ENCODE measurements around the gene PPIE. TPM values are rescaled to one million over a fixed set of nuclear protein-coding genes. Genes with fewer than 3 reads are reported as not detected.

Gene PPIE
- total RNA-seq, 1 experiment from 2014 or later = 62.8 TPM

DNA sequence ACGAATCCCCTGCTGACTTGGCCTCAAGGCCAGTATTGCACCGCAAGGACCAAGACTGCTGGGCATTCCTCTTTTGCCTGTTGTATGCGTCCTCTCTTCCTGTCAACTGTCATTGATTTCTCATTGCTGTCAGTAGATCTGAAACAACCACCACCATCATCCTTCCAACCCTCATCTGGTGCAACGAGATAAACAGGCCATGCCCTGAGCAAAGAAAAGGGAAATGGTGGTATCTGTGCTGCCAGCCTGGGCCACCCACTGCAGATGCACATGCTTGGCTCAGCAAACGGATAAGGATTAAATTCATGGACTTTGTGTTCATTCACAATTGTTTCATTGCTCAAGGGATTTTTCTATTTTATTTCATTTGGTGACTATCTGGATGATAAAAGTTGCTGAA lies 18.8 kb downstream of the PPIE start:
- ChIA-PET POLR2A (ENCODE audit: low non-redundant PET) (no interaction called here), CTCF (no interaction called here)
- intact Hi-C loops (cut with micrococcal nuclease; ENCODE audit: unreplicated experiment) = no loop called here
- Histone ChIP-seq H3K4me3 (ENCODE audit: low read depth, low read length, poor library complexity, severe bottlenecking) (no peak overlapping the region), H3K36me3 (ENCODE audit: insufficient read depth, low read length, poor library complexity, severe bottlenecking) (peaks cover 34% of the 10 kb centered on the region), H3K27ac (ENCODE audit: low read depth, low read length, poor library complexity, severe bottlenecking) (no peak overlapping the region), H3K9me3 (ENCODE audit: low read depth, low read length, poor library complexity, severe bottlenecking) (no peaks in the 10 kb centered on the region), H3K4me1 (ENCODE audit: insufficient read depth, low read length, poor library complexity, severe bottlenecking) (no peaks in the 10 kb centered on the region), H3K27me3 (replicated peaks; ENCODE audit: insufficient read depth, low read depth, low read length, poor library complexity) (no peaks in the 10 kb centered on the region)
- TF ChIP-seq, protein P1, sequence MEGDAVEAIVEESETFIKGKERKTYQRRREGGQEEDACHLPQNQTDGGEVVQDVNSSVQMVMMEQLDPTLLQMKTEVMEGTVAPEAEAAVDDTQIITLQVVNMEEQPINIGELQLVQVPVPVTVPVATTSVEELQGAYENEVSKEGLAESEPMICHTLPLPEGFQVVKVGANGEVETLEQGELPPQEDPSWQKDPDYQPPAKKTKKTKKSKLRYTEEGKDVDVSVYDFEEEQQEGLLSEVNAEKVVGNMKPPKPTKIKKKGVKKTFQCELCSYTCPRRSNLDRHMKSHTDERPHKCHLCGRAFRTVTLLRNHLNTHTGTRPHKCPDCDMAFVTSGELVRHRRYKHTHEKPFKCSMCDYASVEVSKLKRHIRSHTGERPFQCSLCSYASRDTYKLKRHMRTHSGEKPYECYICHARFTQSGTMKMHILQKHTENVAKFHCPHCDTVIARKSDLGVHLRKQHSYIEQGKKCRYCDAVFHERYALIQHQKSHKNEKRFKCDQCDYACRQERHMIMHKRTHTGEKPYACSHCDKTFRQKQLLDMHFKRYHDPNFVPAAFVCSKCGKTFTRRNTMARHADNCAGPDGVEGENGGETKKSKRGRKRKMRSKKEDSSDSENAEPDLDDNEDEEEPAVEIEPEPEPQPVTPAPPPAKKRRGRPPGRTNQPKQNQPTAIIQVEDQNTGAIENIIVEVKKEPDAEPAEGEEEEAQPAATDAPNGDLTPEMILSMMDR (conservative IDR thresholded peaks at IDR 0.05; ENCODE audit: low read depth, low read length) = no peak
- no peak for TF ChIP-seq EZH2 (IDR thresholded peaks at IDR 0.05; ENCODE audit: borderline replicate concordance, low read depth, low read length, poor library complexity, severe bottlenecking)
- no TSS peak for BruUV-seq (replicated peaks)
- no peak for DNase-seq (ENCODE audit: low spot score)

DNA sequence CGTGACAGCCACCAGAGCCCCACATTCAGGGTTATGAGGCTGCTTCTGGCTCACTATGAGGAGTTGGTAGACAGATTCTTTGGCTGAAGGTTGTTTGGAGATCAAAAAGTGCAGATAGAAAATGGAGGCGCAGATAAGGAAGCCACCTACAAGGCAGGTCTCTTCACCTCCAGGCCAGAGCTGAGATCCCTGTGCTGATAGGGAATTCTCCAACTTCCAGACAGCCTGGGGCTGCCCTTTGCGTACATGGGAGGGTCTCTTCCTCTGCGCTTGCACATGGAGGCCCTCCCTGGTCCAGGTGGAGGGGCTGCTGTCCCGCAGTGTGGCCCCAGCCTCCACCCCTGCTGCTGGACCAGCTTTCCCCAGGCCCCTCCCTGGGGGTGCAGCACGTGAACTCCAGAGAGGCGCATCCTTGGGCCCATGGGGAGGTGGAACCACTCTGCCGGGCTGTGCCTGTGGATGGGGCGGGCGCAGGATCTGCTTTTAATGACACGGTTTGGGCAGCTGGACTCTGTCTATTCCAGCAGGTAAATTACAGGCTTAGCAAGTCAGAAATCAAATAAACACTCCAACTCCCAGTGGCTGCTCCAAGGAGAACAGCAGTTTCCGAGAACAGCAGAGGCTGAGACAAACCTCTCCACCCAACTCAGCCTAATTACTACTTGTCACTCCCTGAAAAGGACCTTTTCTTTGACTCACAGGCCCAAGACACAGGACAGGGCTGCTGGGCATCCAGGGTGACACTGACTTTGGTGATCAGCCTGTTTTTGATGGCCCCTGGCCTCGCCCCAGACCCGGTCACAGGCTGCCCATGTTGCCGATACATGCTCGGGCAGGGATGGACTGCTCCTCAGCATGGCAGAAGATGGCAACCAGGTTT lies 20.1 kb downstream of the PPIE start:
- ChIA-PET CTCF (no interaction called here), POLR2A (ENCODE audit: low non-redundant PET) (no interaction called here)
- BruUV-seq (replicated peaks) = no TSS peak
- Histone ChIP-seq H3K9me3 (ENCODE audit: low read depth, low read length, poor library complexity, severe bottlenecking) (no peaks in the 10 kb centered on the region), H3K27me3 (replicated peaks; ENCODE audit: insufficient read depth, low read depth, low read length, poor library complexity) (no peaks in the 10 kb centered on the region), H3K4me3 (ENCODE audit: low read depth, low read length, poor library complexity, severe bottlenecking) (no peak overlapping the region), H3K4me1 (ENCODE audit: insufficient read depth, low read length, poor library complexity, severe bottlenecking) (no peaks in the 10 kb centered on the region), H3K27ac (ENCODE audit: low read depth, low read length, poor library complexity, severe bottlenecking) (no peak overlapping the region), H3K36me3 (ENCODE audit: insufficient read depth, low read length, poor library complexity, severe bottlenecking) (peaks cover 22% of the 10 kb centered on the region)
- no peak for DNase-seq (ENCODE audit: low spot score)
- TF ChIP-seq, protein P1 (conservative IDR thresholded peaks at IDR 0.05; ENCODE audit: low read depth, low read length) = no peak
- no peak for TF ChIP-seq EZH2 (IDR thresholded peaks at IDR 0.05; ENCODE audit: borderline replicate concordance, low read depth, low read length, poor library complexity, severe bottlenecking)
- intact Hi-C loops (cut with micrococcal nuclease; ENCODE audit: unreplicated experiment) = no loop called here

GRCh38 chr1:39759436-39759726 lies 20.7 kb downstream of the PPIE start:
- POLR2A ChIA-PET (ENCODE audit: low non-redundant PET) = no interaction called here
- Histone ChIP-seq H3K4me3 (ENCODE audit: low read depth, low read length, poor library complexity, severe bottlenecking) (no peak overlapping the region), H3K27ac (ENCODE audit: low read depth, low read length, poor library complexity, severe bottlenecking) (no peak overlapping the region), H3K27me3 (replicated peaks; ENCODE audit: insufficient read depth, low read depth, low read length, poor library complexity) (no peaks in the 10 kb centered on the region), H3K9me3 (ENCODE audit: low read depth, low read length, poor library complexity, severe bottlenecking) (no peaks in the 10 kb centered on the region), H3K4me1 (ENCODE audit: insufficient read depth, low read length, poor library complexity, severe bottlenecking) (no peaks in the 10 kb centered on the region), H3K36me3 (ENCODE audit: insufficient read depth, low read length, poor library complexity, severe bottlenecking) (peaks cover 16% of the 10 kb centered on the region)
- TF ChIP-seq EZH2 (IDR thresholded peaks at IDR 0.05; ENCODE audit: borderline replicate concordance, low read depth, low read length, poor library complexity, severe bottlenecking) = no peak
- TF ChIP-seq, protein P1 (conservative IDR thresholded peaks at IDR 0.05; ENCODE audit: low read depth, low read length) = no peak
- CTCF ChIA-PET = no interaction called here
- BruUV-seq (replicated peaks) = no TSS peak
- intact Hi-C loops (cut with micrococcal nuclease; ENCODE audit: unreplicated experiment) = no loop called here
- no peak for DNase-seq (ENCODE audit: low spot score)
